NCI-H2171 (cell line): ENCODE measurements around the gene ZNHIT1.
A peak's percentile ranks its signal among the peaks of the same experiment; 100 is the strongest.

Source experiments
- DNase-seq: peaks from one replicate; lab custom pipeline; 2025; lab: John Stamatoyannopoulos, UW

ZNHIT1 gene

GRCh38 chr7:101217388-101218235 is at the start of gene ZNHIT1, which contains the start of gene PLOD3:
Gene ZNHIT1, plus strand, starts transcription at chr7:101218165. Its CDS starts 31 bp downstream, at chr7:101218196.
Gene PLOD3, minus strand, starts transcription at chr7:101217581. Its CDS starts 307 bp downstream, at chr7:101217274.
- DNase-seq, result peak; percentile 97

- no peak for DNase-seq
Observed at GRCh38 chr7:101168412-101169049, 49.4 kb upstream of the ZNHIT1 start.

GRCh38 chr7:101169110-101169837 is 48.7 kb upstream of the ZNHIT1 start:
- no peak for DNase-seq

GRCh38 chr7:101169838-101170551 is 48.0 kb upstream of the ZNHIT1 start:
- DNase-seq, result peak; percentile 17

GRCh38 chr7:101170617-101171441 is 47.1 kb upstream of the ZNHIT1 start:
- DNase-seq, result no peak

GRCh38 chr7:101171442-101171837 is 46.5 kb upstream of the ZNHIT1 start:
- DNase-seq, result no peak

- DNase-seq, result peak; percentile 80
Observed at GRCh38 chr7:101172005-101172853, 45.7 kb upstream of the ZNHIT1 start.

- DNase-seq, result peak; percentile 37
Observed at GRCh38 chr7:101172854-101173751, 44.9 kb upstream of the ZNHIT1 start.

- DNase-seq, result no peak
Observed at GRCh38 chr7:101173752-101174244, 44.2 kb upstream of the ZNHIT1 start.

- no peak for DNase-seq
Observed at GRCh38 chr7:101174322-101174854, 43.6 kb upstream of the ZNHIT1 start.

GRCh38 chr7:101175664-101176063 is 42.3 kb upstream of the ZNHIT1 start:
- DNase-seq, result no peak

GRCh38 chr7:101177644-101178043 is 40.3 kb upstream of the ZNHIT1 start:
- DNase-seq, result no peak

- peak; percentile 39 for DNase-seq
Observed at GRCh38 chr7:101179117-101179516, 38.8 kb upstream of the ZNHIT1 start.

- no peak for DNase-seq
Observed at GRCh38 chr7:101179713-101180112, 38.3 kb upstream of the ZNHIT1 start.

- DNase-seq, result no peak
Observed at GRCh38 chr7:101180130-101180755, 37.7 kb upstream of the ZNHIT1 start, which contains the start of gene NAT16. Gene NAT16, minus strand, starts transcription at chr7:101180293. Its CDS starts 5,486 bp downstream, at chr7:101174807.

- no peak for DNase-seq
Observed at GRCh38 chr7:101185258-101185839, 32.6 kb upstream of the ZNHIT1 start.

- DNase-seq, result no peak
Observed at GRCh38 chr7:101186194-101186593, 31.8 kb upstream of the ZNHIT1 start.
